Gastrocnemius medialis (tissue), 4 donors: ENCODE measurements around the gene FAM131C. TPM values are rescaled to one million over a fixed set of nuclear protein-coding genes. Genes with fewer than 3 reads are reported as not detected.

Experiments used
- ATAC-seq, 2 donors: fragments of 150-250 bp; one replicate each; pipeline ENCODE4 v1.9.1; 2016
- DNase-seq, 2 donors: peaks; one replicate each; pipeline ENCODE4 v3.0.0-alpha.2; 2019
- H3K27ac ChIP-seq, 4 donors: fragments of 200-600 bp; sonication (generic); 1 replicate in 1 of 4; 2 replicates in 3 of 4; pipeline ENCODE4 v1.5.1; 2016 to 2018; ENCODE audit warnings: mild to moderate bottlenecking in 2 of 4, moderate library complexity in 1 of 4
- H3K27me3 ChIP-seq, 3 donors: fragments of 200-600 bp; sonication (generic) in 2 of 3; 1 replicate in 1 of 3; 2 replicates in 2 of 3; pipeline versions ENCODE4 v1.5.1 to v1.6.0; 2016 to 2019; ENCODE audit warnings: mild to moderate bottlenecking in 1 of 3, moderate library complexity in 1 of 3
- H3K36me3 ChIP-seq, 2 donors: fragments of 200-600 bp; sonication (generic) in 1 of 2; one replicate each; pipeline ENCODE4 v1.5.1; 2017 to 2018
- H3K4me1 ChIP-seq, 2 donors: fragments of 200-600 bp; sonication (generic) in 1 of 2; one replicate each; pipeline ENCODE4 v1.5.1; 2016 to 2017; ENCODE audit warnings: mild to moderate bottlenecking in 2 of 2
- H3K4me3 ChIP-seq, 4 donors: fragments of 200-600 bp; sonication (generic) in 3 of 4; 1 replicate in 1 of 4; 2 replicates in 3 of 4; pipeline ENCODE4 v1.5.1; 2016 to 2019; ENCODE audit warnings: mild to moderate bottlenecking in 2 of 4
- H3K9me3 ChIP-seq, 3 donors: fragments of 200-600 bp; sonication (generic) in 2 of 3; 1 replicate in 1 of 3; 2 replicates in 2 of 3; pipeline ENCODE4 v1.5.1; 2016 to 2019
- CTCF ChIP-seq, 5 experiments: fragments of 450-650 bp in 3 of 5; fragments of 200-600 bp in 2 of 5; sonication (generic) in 2 of 5; IDR thresholded peaks in 4 of 5; conservative IDR thresholded peaks in 1 of 5; 1 replicate in 4 of 5; 2 replicates in 1 of 5; pipeline ENCODE4 v1.5.1; 2016 to 2019; ENCODE audit warnings: antibody characterized with exemption in 5 of 5, mild to moderate bottlenecking in 3 of 5, moderate library complexity in 3 of 5
- POLR2A ChIP-seq, 2 donors: fragments of 450-650 bp; IDR thresholded peaks; one replicate each; pipeline ENCODE4 v1.6.1; 2017; ENCODE audit warnings: antibody characterized with exemption in 2 of 2, mild to moderate bottlenecking in 2 of 2, moderate library complexity in 2 of 2
- in situ Hi-C, 4 donors: fragments of 200-750 bp; cut with MboI; loops; one replicate each; pipeline versions ENCODE4 v1.15.0 to v1.8.0; 2017; ENCODE audit warnings: low sequenced_read_pairs in 4 of 4
- intact Hi-C: fragments of 100-400 bp; cut with DNase I; formaldehyde crosslinking; loops from one replicate; pipeline ENCODE4 v1.15.1; 2023; ENCODE audit warnings: low total_unique reads
- total RNA-seq, 4 donors: library from RNA; depleted of rRNA; stranded (reverse); fragments of >200 nt; gene quantifications; one replicate each; pipeline versions ENCODE4 v1.1.0 to v1.2.3, GENCODE V29; 2016

FAM131C gene
- total RNA-seq, 4 donors from 2014 or later, result not detected

GRCh38 chr1:16117369-16117768 is 43.9 kb upstream of the FAM131C start:
- in situ Hi-C loops, result no loop called here
- DNase-seq, result no peak
- no peak overlapping the region for H3K27ac ChIP-seq
- no peak for ATAC-seq
- H3K9me3 ChIP-seq, result no peaks in the 10 kb centered on the region
- TF ChIP-seq POLR2A (IDR thresholded peaks at IDR 0.05) (no peak), CTCF (IDR thresholded peaks at IDR 0.05 in 4 of 5, conservative IDR thresholded peaks at IDR 0.05 in 1 of 5) (no peak)
- H3K27me3 ChIP-seq, result no peaks in the 10 kb centered on the region
- intact Hi-C loops, result no loop called here
- no peaks in the 10 kb centered on the region for H3K36me3 ChIP-seq
- H3K4me3 ChIP-seq, result no peak overlapping the region
- no peaks in the 10 kb centered on the region for H3K4me1 ChIP-seq

DNA sequence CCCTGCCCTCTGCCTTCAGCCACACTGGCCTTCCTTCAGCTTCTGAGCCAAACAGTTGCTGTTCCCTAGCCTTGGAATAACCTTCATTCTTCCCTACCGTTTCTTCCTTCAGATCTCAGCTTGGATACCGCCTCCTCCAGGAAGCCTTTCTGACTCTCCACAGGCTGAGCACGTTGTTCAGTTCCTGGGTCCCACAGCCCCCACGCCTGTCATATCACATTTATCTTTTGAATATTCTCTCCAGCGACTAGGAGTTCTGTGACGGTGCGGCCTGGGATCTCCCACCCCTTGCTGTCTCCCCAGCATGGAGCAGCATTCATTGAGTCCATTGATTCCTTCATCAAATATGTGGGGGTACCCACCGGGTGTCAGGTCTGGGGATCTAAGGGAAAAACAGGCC is 43.2 kb upstream of the FAM131C start:
- H3K4me1 ChIP-seq, result no peaks in the 10 kb centered on the region
- H3K9me3 ChIP-seq, result no peaks in the 10 kb centered on the region
- no peaks in the 10 kb centered on the region for H3K27me3 ChIP-seq
- in situ Hi-C loops (no loop called here), intact Hi-C loops (no loop called here)
- no peak for ATAC-seq
- no peak for DNase-seq
- no peaks in the 10 kb centered on the region for H3K36me3 ChIP-seq
- H3K27ac ChIP-seq, result no peak overlapping the region
- TF ChIP-seq CTCF (IDR thresholded peaks at IDR 0.05 in 4 of 5, conservative IDR thresholded peaks at IDR 0.05 in 1 of 5) (no peak), POLR2A (IDR thresholded peaks at IDR 0.05) (no peak)
- no peak overlapping the region for H3K4me3 ChIP-seq

DNA sequence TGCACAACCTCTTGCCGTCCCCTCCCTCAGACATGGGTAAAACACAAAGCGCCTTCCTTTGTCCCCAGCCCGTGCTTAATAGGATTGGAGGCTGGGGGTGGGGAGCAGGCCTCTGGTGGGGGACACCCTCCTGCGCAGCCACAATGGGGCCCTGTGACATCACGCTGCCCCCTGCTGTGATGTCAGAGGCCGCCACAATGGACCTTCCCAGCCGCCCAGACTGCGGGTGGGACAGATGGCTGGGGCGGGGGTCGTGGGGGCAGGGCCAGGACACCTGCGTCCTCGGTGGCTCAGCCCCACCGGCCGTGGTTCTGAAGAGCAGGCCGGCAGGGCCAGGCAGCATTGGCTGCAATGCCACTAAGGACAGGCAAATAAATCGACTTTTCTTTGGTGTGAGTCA is 42.6 kb upstream of the FAM131C start:
- no peak for DNase-seq
- Histone ChIP-seq H3K27ac (no peak overlapping the region), H3K9me3 (no peaks in the 10 kb centered on the region), H3K36me3 (no peaks in the 10 kb centered on the region), H3K4me1 (no peaks in the 10 kb centered on the region), H3K27me3 (no peaks in the 10 kb centered on the region), H3K4me3 (no peak overlapping the region)
- intact Hi-C loops, result no loop called here
- in situ Hi-C loops, result no loop called here
- no peak for ATAC-seq
- TF ChIP-seq POLR2A (IDR thresholded peaks at IDR 0.05) (no peak), CTCF (IDR thresholded peaks at IDR 0.05 in 4 of 5, conservative IDR thresholded peaks at IDR 0.05 in 1 of 5) (no peak)

DNA sequence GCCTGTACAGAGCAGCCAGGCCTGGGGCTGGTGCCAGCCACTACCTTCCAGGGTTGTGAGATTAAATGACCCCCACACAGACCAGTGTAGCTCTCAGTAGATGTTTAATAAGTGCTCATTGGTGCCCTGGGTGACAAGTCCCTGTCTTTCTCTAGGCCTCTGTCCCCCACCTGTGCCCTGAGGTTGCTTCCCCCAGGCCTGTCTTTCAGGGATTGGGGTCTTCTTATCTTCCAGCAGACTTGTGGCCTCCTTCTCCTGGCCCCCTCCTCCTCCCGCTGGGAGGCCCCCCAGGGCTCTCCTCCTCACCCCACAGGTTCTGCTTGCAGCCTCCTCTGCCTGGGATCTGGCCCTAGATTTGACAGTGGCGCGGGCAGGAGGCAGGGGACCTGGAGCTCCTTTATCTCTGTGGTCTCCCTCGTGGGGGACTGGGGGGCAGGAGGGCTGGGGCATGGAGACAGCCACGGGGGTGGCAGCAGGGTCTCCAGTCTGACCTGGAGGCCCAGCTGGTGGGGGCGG is 42.1 kb upstream of the FAM131C start:
- no peaks in the 10 kb centered on the region for H3K36me3 ChIP-seq
- DNase-seq (no peak), ATAC-seq (no peak)
- TF ChIP-seq POLR2A (IDR thresholded peaks at IDR 0.05), result no peak
- intact Hi-C loops, result no loop called here
- H3K9me3 ChIP-seq, result no peaks in the 10 kb centered on the region
- H3K4me3 ChIP-seq, result no peak overlapping the region
- no peaks in the 10 kb centered on the region for H3K27me3 ChIP-seq
- H3K4me1 ChIP-seq, result no peaks in the 10 kb centered on the region
- no peak overlapping the region for H3K27ac ChIP-seq
- in situ Hi-C loops, result no loop called here

DNA sequence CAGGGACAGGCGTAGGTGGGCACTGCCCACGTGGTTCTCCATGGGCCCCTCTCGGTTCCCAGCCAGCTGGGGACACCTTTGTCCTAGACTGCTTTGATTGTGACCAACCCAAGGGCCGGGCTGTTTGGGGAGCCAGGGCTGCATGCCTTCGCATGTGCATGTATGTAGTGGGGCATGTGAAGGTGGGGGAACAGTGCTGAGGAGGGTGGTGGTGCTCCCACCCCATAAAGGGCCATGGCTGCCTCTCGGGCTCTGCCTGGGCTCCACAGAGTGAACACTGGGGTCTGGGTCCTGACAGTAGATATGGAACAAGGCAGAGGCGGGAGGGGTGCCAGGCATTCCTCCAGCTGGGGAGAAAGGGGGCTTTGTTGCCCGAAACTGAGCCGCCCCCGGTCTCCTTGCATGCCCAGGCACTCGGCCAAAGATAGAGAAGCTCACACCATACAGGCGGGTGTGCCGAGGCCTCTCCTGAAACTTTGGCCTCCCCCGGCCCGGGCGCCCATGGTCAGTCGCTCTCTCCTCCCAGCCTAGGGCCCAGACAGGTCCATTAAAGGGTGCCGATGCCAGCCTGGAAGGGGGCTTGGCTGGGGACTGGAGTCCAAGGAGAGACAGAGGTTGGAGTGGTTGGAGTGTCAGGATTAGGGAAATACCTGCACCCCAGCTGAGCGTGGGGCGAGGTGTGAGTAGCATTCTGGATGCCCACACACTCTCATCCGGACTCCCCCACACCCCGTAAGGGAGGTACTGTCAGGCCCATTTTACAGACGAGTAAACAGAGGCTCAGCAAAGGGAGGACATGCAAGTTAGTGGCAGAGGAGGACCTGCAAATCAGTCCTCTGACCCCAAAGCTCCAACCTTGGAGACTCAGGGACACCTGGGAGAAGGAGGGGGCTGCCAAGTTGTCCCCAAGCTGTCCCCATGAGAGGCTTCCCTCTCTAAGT is 41.3 kb upstream of the FAM131C start:
- TF ChIP-seq CTCF (IDR thresholded peaks at IDR 0.05 in 4 of 5, conservative IDR thresholded peaks at IDR 0.05 in 1 of 5), result no peak
- TF ChIP-seq POLR2A (IDR thresholded peaks at IDR 0.05), result no peak
- H3K4me3 ChIP-seq, result no peak overlapping the region
- H3K4me1 ChIP-seq, result no peaks in the 10 kb centered on the region
- DNase-seq, result no peak
- no peaks in the 10 kb centered on the region for H3K27me3 ChIP-seq
- in situ Hi-C loops, result no loop called here
- H3K36me3 ChIP-seq, result no peaks in the 10 kb centered on the region
- intact Hi-C loops, result no loop called here
- H3K9me3 ChIP-seq, result no peaks in the 10 kb centered on the region
- ATAC-seq, result no peak
- no peak overlapping the region for H3K27ac ChIP-seq
